Measurements from ENCODE around the gene CCDC70. TPM values are rescaled to one million over a fixed set of nuclear protein-coding genes. Genes with fewer than 3 reads are reported as not detected.

The CCDC70 gene
- total RNA-seq, 1 experiment from 2014 or later, result not detected

DNA sequence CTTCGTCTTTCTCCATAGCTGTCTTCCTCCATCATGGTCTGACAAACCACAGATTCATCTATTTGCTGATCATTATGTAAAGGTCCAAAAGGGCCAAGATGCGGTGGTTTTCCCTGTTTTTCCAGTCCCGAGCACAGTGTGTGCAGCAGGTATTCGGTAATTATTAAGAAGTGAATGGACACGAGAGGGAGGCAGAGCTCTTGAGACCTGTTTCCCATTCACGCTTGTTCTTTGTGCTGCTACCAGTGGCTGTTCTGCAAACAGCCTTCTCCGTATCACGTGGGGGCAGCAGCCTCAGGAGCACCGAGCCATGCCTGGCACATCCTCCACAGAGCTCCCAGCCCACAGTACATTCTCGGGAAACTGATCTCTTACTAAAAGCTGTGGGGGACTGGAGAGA lies 50.3 kb downstream of the CCDC70 start:
- H3K27ac ChIP-seq (ENCODE audit: low read depth, low read length, poor library complexity, severe bottlenecking), result no peak overlapping the region
- H3K4me3 ChIP-seq (ENCODE audit: low read depth, low read length, poor library complexity, severe bottlenecking), result no peak overlapping the region
- BruUV-seq (replicated peaks), result no TSS peak
- no peaks in the 10 kb centered on the region for H3K4me1 ChIP-seq (ENCODE audit: insufficient read depth, low read length, poor library complexity, severe bottlenecking)
- ChIA-PET POLR2A (ENCODE audit: low non-redundant PET) (no interaction called here), CTCF (no interaction called here)
- TF ChIP-seq EZH2 (IDR thresholded peaks at IDR 0.05; ENCODE audit: borderline replicate concordance, low read depth, low read length, poor library complexity, severe bottlenecking), result no peak
- TF ChIP-seq, protein P1, sequence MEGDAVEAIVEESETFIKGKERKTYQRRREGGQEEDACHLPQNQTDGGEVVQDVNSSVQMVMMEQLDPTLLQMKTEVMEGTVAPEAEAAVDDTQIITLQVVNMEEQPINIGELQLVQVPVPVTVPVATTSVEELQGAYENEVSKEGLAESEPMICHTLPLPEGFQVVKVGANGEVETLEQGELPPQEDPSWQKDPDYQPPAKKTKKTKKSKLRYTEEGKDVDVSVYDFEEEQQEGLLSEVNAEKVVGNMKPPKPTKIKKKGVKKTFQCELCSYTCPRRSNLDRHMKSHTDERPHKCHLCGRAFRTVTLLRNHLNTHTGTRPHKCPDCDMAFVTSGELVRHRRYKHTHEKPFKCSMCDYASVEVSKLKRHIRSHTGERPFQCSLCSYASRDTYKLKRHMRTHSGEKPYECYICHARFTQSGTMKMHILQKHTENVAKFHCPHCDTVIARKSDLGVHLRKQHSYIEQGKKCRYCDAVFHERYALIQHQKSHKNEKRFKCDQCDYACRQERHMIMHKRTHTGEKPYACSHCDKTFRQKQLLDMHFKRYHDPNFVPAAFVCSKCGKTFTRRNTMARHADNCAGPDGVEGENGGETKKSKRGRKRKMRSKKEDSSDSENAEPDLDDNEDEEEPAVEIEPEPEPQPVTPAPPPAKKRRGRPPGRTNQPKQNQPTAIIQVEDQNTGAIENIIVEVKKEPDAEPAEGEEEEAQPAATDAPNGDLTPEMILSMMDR (conservative IDR thresholded peaks at IDR 0.05; ENCODE audit: low read depth, low read length), result no peak
- no peaks in the 10 kb centered on the region for H3K27me3 ChIP-seq (replicated peaks; ENCODE audit: insufficient read depth, low read depth, low read length, poor library complexity)
- no peaks in the 10 kb centered on the region for H3K36me3 ChIP-seq (ENCODE audit: insufficient read depth, low read length, poor library complexity, severe bottlenecking)
- no peak for DNase-seq (ENCODE audit: low spot score)
- intact Hi-C loops (cut with micrococcal nuclease; ENCODE audit: unreplicated experiment), result no loop called here
- H3K9me3 ChIP-seq (ENCODE audit: low read depth, low read length, poor library complexity, severe bottlenecking), result no peaks in the 10 kb centered on the region

GRCh38 chr13:51912511-51913225 lies 50.9 kb downstream of the CCDC70 start:
- POLR2A ChIA-PET (ENCODE audit: low non-redundant PET), result no interaction called here

GRCh38 chr13:51913421-51914136 lies 51.8 kb downstream of the CCDC70 start:
- POLR2A ChIA-PET (ENCODE audit: low non-redundant PET), result no interaction called here
- TF ChIP-seq, protein P1 (conservative IDR thresholded peaks at IDR 0.05; ENCODE audit: low read depth, low read length), result no peak
- TF ChIP-seq EZH2 (IDR thresholded peaks at IDR 0.05; ENCODE audit: borderline replicate concordance, low read depth, low read length, poor library complexity, severe bottlenecking), result no peak
- Histone ChIP-seq H3K9me3 (ENCODE audit: low read depth, low read length, poor library complexity, severe bottlenecking) (no peaks in the 10 kb centered on the region), H3K27me3 (replicated peaks; ENCODE audit: insufficient read depth, low read depth, low read length, poor library complexity) (no peaks in the 10 kb centered on the region), H3K4me3 (ENCODE audit: low read depth, low read length, poor library complexity, severe bottlenecking) (no peak overlapping the region), H3K4me1 (ENCODE audit: insufficient read depth, low read length, poor library complexity, severe bottlenecking) (no peaks in the 10 kb centered on the region), H3K27ac (ENCODE audit: low read depth, low read length, poor library complexity, severe bottlenecking) (no peak overlapping the region), H3K36me3 (ENCODE audit: insufficient read depth, low read length, poor library complexity, severe bottlenecking) (no peaks in the 10 kb centered on the region)
- no TSS peak for BruUV-seq (replicated peaks)
- intact Hi-C loops (cut with micrococcal nuclease; ENCODE audit: unreplicated experiment), result no loop called here
- DNase-seq (ENCODE audit: low spot score), result no peak
- CTCF ChIA-PET, result no interaction called here

More at GRCh38 chr13:51912511-51913225, 50.9 kb downstream of the CCDC70 start:
- no peaks in the 10 kb centered on the region for H3K9me3 ChIP-seq (ENCODE audit: low read depth, low read length, poor library complexity, severe bottlenecking)
- no peak for DNase-seq (ENCODE audit: low spot score)
- no peak overlapping the region for H3K4me3 ChIP-seq (ENCODE audit: low read depth, low read length, poor library complexity, severe bottlenecking)
- H3K27me3 ChIP-seq (replicated peaks; ENCODE audit: insufficient read depth, low read depth, low read length, poor library complexity), result no peaks in the 10 kb centered on the region
- H3K27ac ChIP-seq (ENCODE audit: low read depth, low read length, poor library complexity, severe bottlenecking), result no peak overlapping the region
- H3K36me3 ChIP-seq (ENCODE audit: insufficient read depth, low read length, poor library complexity, severe bottlenecking), result no peaks in the 10 kb centered on the region
- no peaks in the 10 kb centered on the region for H3K4me1 ChIP-seq (ENCODE audit: insufficient read depth, low read length, poor library complexity, severe bottlenecking)
- BruUV-seq (replicated peaks), result no TSS peak
- intact Hi-C loops (cut with micrococcal nuclease; ENCODE audit: unreplicated experiment), result no loop called here
- TF ChIP-seq EZH2 (IDR thresholded peaks at IDR 0.05; ENCODE audit: borderline replicate concordance, low read depth, low read length, poor library complexity, severe bottlenecking), result no peak
- TF ChIP-seq, protein P1 (conservative IDR thresholded peaks at IDR 0.05; ENCODE audit: low read depth, low read length), result no peak
- CTCF ChIA-PET, result no interaction called here
